ENCODE data around the gene ASCL5.

ASCL5 gene

GRCh38 chr1:201145816-201146215, 18.8 kb upstream of the ASCL5 start:
- Histone ChIP-seq H3K4me1 (ENCODE audit: low read length) (no peaks in the 10 kb centered on the region), H3K36me3 (replicated peaks; ENCODE audit: insufficient read depth, low read length) (no peaks in the 10 kb centered on the region), H3K27me3 (replicated peaks; ENCODE audit: insufficient read depth, low read length) (no peaks in the 10 kb centered on the region), H2AFZ (ENCODE audit: low read length) (no peak overlapping the region), H3K79me2 (ENCODE audit: low read length) (no peaks in the 10 kb centered on the region), H3K9ac (ENCODE audit: low read length) (no peak overlapping the region), H4K20me1 (ENCODE audit: insufficient read depth, low read length) (no peaks in the 10 kb centered on the region), H3K9me2 (replicated peaks; ENCODE audit: insufficient read depth, low read length) (no peaks in the 10 kb centered on the region), H3F3A (ENCODE audit: insufficient read depth, low read length) (no peaks in the 10 kb centered on the region), H3K9me3 (replicated peaks; ENCODE audit: insufficient read depth, low read length) (no peaks in the 10 kb centered on the region), H3K4me3 (ENCODE audit: low read length) (no peak overlapping the region), H3K27ac (ENCODE audit: low read length) (no peak overlapping the region), H3K4me2 (ENCODE audit: low read depth, low read length) (no peak overlapping the region)
- TF ChIP-seq EZH2 (optimal IDR thresholded peaks at IDR 0.05; ENCODE audit: low read depth, low read length): no peak
- no peak for TF ChIP-seq EZH2phosphoT487 (IDR thresholded peaks at IDR 0.05; ENCODE audit: low read length)
- no peak for TF ChIP-seq CTCF (IDR thresholded peaks at IDR 0.05; ENCODE audit: low read length)
- DNase-seq: no peak

GRCh38 chr1:201145132-201145531, 18.1 kb upstream of the ASCL5 start:
- no peaks in the 10 kb centered on the region for H3K36me3 ChIP-seq (replicated peaks; ENCODE audit: insufficient read depth, low read length)
- DNase-seq: no peak

DNA sequence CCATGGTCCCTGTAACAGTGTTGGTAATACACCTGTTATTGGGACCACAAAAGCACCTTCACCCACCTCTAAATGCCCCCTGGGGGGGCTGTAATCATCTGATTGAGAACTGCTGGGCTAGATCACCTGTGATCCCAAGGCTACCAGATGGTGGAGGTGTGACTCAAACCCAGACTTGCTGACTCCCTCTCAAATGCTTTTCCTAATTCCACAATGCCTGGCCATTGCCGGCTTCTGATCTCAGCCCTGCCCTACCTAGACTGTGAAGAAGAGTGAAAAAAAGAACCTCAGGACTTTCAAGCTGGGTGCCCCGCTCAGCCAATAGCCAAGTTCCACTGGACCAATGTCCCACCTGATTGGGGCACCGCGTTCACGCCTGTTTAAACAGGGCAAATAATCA, 17.7 kb upstream of the ASCL5 start:
- H3K4me2 ChIP-seq (ENCODE audit: low read depth, low read length): no peak overlapping the region
- no peak overlapping the region for H3K9ac ChIP-seq (ENCODE audit: low read length)
- no peak overlapping the region for H3K4me3 ChIP-seq (ENCODE audit: low read length)
- no peaks in the 10 kb centered on the region for H3K27me3 ChIP-seq (replicated peaks; ENCODE audit: insufficient read depth, low read length)
- H2AFZ ChIP-seq (ENCODE audit: low read length): no peak overlapping the region
- no peak for DNase-seq
- no peaks in the 10 kb centered on the region for H3K36me3 ChIP-seq (replicated peaks; ENCODE audit: insufficient read depth, low read length)
- H3K9me2 ChIP-seq (replicated peaks; ENCODE audit: insufficient read depth, low read length): no peaks in the 10 kb centered on the region
- H4K20me1 ChIP-seq (ENCODE audit: insufficient read depth, low read length): no peaks in the 10 kb centered on the region
- no peaks in the 10 kb centered on the region for H3K9me3 ChIP-seq (replicated peaks; ENCODE audit: insufficient read depth, low read length)
- H3F3A ChIP-seq (ENCODE audit: insufficient read depth, low read length): no peaks in the 10 kb centered on the region
- no peak for TF ChIP-seq EZH2phosphoT487 (IDR thresholded peaks at IDR 0.05; ENCODE audit: low read length)
- TF ChIP-seq EZH2 (optimal IDR thresholded peaks at IDR 0.05; ENCODE audit: low read depth, low read length): no peak
- no peak for TF ChIP-seq CTCF (IDR thresholded peaks at IDR 0.05; ENCODE audit: low read length)
- H3K27ac ChIP-seq (ENCODE audit: low read length): no peak overlapping the region
- H3K79me2 ChIP-seq (ENCODE audit: low read length): no peaks in the 10 kb centered on the region
- no peaks in the 10 kb centered on the region for H3K4me1 ChIP-seq (ENCODE audit: low read length)

More at GRCh38 chr1:201145132-201145531, 18.1 kb upstream of the ASCL5 start:
- Histone ChIP-seq H4K20me1 (ENCODE audit: insufficient read depth, low read length) (no peaks in the 10 kb centered on the region), H3K27me3 (replicated peaks; ENCODE audit: insufficient read depth, low read length) (no peaks in the 10 kb centered on the region), H3F3A (ENCODE audit: insufficient read depth, low read length) (no peaks in the 10 kb centered on the region), H3K9ac (ENCODE audit: low read length) (no peak overlapping the region), H3K27ac (ENCODE audit: low read length) (no peak overlapping the region), H3K4me3 (ENCODE audit: low read length) (no peak overlapping the region), H3K9me2 (replicated peaks; ENCODE audit: insufficient read depth, low read length) (no peaks in the 10 kb centered on the region), H3K4me2 (ENCODE audit: low read depth, low read length) (no peak overlapping the region), H2AFZ (ENCODE audit: low read length) (no peak overlapping the region), H3K4me1 (ENCODE audit: low read length) (no peaks in the 10 kb centered on the region), H3K79me2 (ENCODE audit: low read length) (no peaks in the 10 kb centered on the region), H3K9me3 (replicated peaks; ENCODE audit: insufficient read depth, low read length) (no peaks in the 10 kb centered on the region)
- TF ChIP-seq EZH2phosphoT487 (IDR thresholded peaks at IDR 0.05; ENCODE audit: low read length) (no peak), CTCF (IDR thresholded peaks at IDR 0.05; ENCODE audit: low read length) (no peak), EZH2 (optimal IDR thresholded peaks at IDR 0.05; ENCODE audit: low read depth, low read length) (no peak)
